ENCODE measurements around the gene ATP1A4. TPM values are rescaled to one million over a fixed set of nuclear protein-coding genes. Genes with fewer than 3 reads are reported as not detected.
A peak's percentile ranks its signal among the peaks of the same experiment; 100 is the strongest.

Gene ATP1A4
- total RNA-seq, 4 donors from 2014 or later = 0.07 to 0.47 TPM; not detected in 2

DNA sequence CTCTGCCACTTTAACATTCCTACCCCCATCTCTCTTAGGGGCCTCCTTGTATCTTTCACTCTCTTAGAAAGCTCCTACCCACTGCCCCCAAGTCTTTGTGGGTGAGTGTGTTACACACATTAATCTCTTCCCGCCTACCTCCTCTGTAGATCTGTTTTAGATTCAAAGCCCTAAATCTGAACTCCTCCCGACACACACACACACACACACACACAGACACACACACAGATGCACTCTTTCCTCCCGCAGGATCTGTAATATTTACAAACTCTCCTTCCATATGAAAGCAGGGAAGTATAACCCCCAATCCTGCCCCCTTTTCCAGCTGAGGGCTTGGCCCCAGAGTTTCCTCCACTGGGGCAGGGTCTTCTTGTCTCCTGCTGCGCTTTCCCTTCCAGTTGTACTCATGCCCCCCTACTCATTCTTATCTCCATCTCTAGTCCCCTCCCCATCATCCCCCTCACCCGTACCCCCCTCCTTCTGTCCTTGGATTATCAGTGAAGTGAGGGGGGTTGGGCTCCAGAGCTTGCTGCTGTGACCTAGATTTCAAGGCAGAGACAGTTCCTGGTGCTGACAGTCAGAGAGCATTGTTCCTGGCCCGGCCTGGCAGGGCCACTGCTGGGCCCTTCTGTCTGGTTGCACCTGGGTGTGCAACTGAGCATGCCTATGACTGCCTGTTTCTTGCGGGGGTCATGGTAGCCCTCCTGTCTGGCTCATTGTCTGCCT lies 58.1 kb downstream of the ATP1A4 start:
- in situ Hi-C loops (cut with MboI; ENCODE audit: low sequenced_read_pairs in 4 of 4) = no loop called here
- DNase-seq (no peak), ATAC-seq (peak; percentile 27 to 30)
- peaks cover 38 to 61% of the 10 kb centered on the region in 2 donors for H3K4me1 ChIP-seq
- peaks cover 0 to 36% of the 10 kb centered on the region in 2 donors for H3K36me3 ChIP-seq
- intact Hi-C loops (cut with DNase I; ENCODE audit: low total_unique reads) = loop anchor here (2.0 to 5.0 kb wide), 2 partner anchors 17 to 107 kb away; no protein-coding TSS in a partner anchor
- no peak overlapping the region for H3K4me3 ChIP-seq
- TF ChIP-seq POLR2A (IDR thresholded peaks at IDR 0.05) = no peak
- TF ChIP-seq, protein P1, sequence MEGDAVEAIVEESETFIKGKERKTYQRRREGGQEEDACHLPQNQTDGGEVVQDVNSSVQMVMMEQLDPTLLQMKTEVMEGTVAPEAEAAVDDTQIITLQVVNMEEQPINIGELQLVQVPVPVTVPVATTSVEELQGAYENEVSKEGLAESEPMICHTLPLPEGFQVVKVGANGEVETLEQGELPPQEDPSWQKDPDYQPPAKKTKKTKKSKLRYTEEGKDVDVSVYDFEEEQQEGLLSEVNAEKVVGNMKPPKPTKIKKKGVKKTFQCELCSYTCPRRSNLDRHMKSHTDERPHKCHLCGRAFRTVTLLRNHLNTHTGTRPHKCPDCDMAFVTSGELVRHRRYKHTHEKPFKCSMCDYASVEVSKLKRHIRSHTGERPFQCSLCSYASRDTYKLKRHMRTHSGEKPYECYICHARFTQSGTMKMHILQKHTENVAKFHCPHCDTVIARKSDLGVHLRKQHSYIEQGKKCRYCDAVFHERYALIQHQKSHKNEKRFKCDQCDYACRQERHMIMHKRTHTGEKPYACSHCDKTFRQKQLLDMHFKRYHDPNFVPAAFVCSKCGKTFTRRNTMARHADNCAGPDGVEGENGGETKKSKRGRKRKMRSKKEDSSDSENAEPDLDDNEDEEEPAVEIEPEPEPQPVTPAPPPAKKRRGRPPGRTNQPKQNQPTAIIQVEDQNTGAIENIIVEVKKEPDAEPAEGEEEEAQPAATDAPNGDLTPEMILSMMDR (IDR thresholded peaks at IDR 0.05 in 4 of 5, conservative IDR thresholded peaks at IDR 0.05 in 1 of 5) = no peak
- H3K27ac ChIP-seq = peak overlapping the region; percentile 66 to 93 (median 90)
- H3K9me3 ChIP-seq = no peaks in the 10 kb centered on the region
- no peaks in the 10 kb centered on the region for H3K27me3 ChIP-seq

DNA sequence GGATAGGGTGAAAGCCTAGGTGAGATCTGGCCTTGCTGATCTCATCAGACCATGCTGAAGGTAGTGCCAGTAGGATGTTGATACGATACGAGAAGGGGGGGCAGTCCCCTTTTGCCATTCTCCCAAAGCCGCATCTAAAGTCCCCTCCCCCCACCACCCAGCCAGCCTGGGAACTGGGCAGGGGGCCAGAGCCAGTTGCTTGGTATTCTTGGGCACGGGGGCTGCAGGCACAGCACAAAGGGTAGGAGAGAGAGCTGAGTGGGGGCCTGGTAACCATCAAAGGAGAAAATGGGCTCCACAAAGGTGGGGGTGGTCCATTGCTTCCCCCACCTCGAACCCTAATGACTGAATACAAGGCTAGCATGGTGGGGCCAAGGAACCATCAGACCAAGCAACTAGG lies 59.2 kb downstream of the ATP1A4 start:
- in situ Hi-C loops (cut with MboI; ENCODE audit: low sequenced_read_pairs in 4 of 4) = no loop called here
- DNase-seq (no peak), ATAC-seq (no peak)
- H3K4me1 ChIP-seq = peaks cover 31 to 56% of the 10 kb centered on the region in 2 donors
- TF ChIP-seq, protein P1 (IDR thresholded peaks at IDR 0.05 in 4 of 5, conservative IDR thresholded peaks at IDR 0.05 in 1 of 5) = no peak
- no peak for TF ChIP-seq POLR2A (IDR thresholded peaks at IDR 0.05)
- H3K27ac ChIP-seq = peak overlapping the region; percentile 66 to 93 (median 90)
- no peak overlapping the region for H3K4me3 ChIP-seq
- H3K36me3 ChIP-seq = peaks cover 0 to 47% of the 10 kb centered on the region in 2 donors
- intact Hi-C loops (cut with DNase I; ENCODE audit: low total_unique reads) = no loop called here
- H3K27me3 ChIP-seq = no peaks in the 10 kb centered on the region
- no peaks in the 10 kb centered on the region for H3K9me3 ChIP-seq

DNA sequence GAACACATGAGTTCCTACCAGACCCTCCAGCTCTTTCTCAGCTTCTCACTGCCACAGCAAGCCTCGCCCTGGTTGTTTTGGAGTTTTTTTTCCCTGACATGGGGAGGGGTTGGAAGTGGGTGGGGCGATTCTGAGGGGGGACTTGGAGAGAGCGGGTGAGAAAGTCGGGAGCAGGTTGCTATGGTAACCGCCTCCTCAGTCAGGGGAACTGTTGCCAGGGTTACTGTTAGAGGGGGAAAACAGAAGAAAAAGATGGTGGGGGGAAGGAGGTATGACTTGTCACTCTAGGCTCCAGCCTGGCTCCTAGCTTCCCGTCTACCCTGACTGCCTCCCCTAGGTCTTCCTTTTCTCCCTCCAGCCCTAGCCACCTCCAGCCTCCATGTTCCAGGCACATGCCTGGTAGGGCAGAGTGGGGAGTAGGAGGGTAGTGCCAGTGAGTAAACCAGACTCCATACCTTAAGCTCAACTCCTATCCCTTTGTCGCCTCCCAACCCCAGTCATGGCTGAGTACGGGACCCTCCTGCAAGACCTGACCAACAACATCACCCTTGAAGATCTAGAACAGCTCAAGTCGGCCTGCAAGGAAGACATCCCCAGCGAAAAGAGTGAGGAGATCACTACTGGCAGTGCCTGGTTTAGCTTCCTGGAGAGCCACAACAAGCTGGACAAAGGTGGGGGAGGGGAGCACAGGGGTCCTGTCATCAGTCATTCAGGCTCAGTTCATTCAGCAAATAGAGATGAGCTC lies 59.8 kb downstream of the ATP1A4 start:
- Histone ChIP-seq H3K36me3 (peaks cover 0 to 53% of the 10 kb centered on the region in 2 donors), H3K4me3 (no peak overlapping the region), H3K9me3 (no peaks in the 10 kb centered on the region), H3K27ac (peak overlapping the region in 2 of 4 donors; percentile 66 to 91), H3K27me3 (no peaks in the 10 kb centered on the region), H3K4me1 (peaks cover 24 to 49% of the 10 kb centered on the region in 2 donors)
- DNase-seq (no peak), ATAC-seq (no peak)
- in situ Hi-C loops (cut with MboI; ENCODE audit: low sequenced_read_pairs in 4 of 4) = no loop called here
- no peak for TF ChIP-seq POLR2A (IDR thresholded peaks at IDR 0.05)
- TF ChIP-seq, protein P1 (IDR thresholded peaks at IDR 0.05 in 4 of 5, conservative IDR thresholded peaks at IDR 0.05 in 1 of 5) = no peak
- intact Hi-C loops (cut with DNase I; ENCODE audit: low total_unique reads) = no loop called here

DNA sequence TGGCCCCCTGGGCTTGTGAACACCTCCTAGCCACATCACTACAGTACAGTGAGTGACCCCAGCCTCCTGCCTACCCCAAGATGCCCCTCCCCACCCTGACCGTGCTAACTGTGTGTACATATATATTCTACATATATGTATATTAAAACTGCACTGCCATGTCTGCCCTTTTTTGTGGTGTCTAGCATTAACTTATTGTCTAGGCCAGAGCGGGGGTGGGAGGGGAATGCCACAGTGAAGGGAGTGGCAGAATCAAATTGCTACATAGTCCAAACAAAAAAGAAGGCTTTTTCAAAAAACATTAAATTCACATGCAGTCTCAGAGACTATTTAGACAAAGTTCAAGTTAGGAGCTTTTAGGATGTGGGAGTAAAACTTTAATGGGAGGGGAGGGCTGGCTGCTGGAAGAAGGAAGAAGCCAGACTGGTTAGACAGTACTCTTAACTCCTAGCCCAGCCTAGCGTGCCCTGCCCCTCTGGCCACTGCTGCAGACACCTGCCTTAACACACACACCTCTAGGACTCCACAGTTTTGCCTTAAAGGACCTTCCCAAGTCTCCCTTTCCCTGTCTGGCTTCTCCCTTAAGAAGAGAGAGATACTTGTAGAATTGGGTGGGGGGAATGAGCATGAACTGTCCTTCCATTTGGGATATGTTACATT lies 63.2 kb downstream of the ATP1A4 start:
- no peaks in the 10 kb centered on the region for H3K27me3 ChIP-seq
- no peak overlapping the region for H3K4me3 ChIP-seq
- in situ Hi-C loops (cut with MboI; ENCODE audit: low sequenced_read_pairs in 4 of 4) (no loop called here), intact Hi-C loops (cut with DNase I; ENCODE audit: low total_unique reads) (no loop called here)
- DNase-seq (no peak), ATAC-seq (no peak)
- no peaks in the 10 kb centered on the region for H3K9me3 ChIP-seq
- no peak overlapping the region for H3K27ac ChIP-seq
- peaks cover 26 to 29% of the 10 kb centered on the region in 2 donors for H3K4me1 ChIP-seq
- peaks cover 2 to 82% of the 10 kb centered on the region in 2 donors for H3K36me3 ChIP-seq
- TF ChIP-seq POLR2A (IDR thresholded peaks at IDR 0.05) = no peak
- TF ChIP-seq, protein P1 (IDR thresholded peaks at IDR 0.05 in 4 of 5, conservative IDR thresholded peaks at IDR 0.05 in 1 of 5) = no peak

Data from gastrocnemius medialis (tissue), 4 donors.